ENCODE results near the gene FOXN3. TPM values are rescaled to one million over a fixed set of nuclear protein-coding genes. Genes with fewer than 3 reads are reported as not detected.

The FOXN3 gene
- total RNA-seq, 2 experiments from 2014 or later = 124 to 127 TPM

DNA sequence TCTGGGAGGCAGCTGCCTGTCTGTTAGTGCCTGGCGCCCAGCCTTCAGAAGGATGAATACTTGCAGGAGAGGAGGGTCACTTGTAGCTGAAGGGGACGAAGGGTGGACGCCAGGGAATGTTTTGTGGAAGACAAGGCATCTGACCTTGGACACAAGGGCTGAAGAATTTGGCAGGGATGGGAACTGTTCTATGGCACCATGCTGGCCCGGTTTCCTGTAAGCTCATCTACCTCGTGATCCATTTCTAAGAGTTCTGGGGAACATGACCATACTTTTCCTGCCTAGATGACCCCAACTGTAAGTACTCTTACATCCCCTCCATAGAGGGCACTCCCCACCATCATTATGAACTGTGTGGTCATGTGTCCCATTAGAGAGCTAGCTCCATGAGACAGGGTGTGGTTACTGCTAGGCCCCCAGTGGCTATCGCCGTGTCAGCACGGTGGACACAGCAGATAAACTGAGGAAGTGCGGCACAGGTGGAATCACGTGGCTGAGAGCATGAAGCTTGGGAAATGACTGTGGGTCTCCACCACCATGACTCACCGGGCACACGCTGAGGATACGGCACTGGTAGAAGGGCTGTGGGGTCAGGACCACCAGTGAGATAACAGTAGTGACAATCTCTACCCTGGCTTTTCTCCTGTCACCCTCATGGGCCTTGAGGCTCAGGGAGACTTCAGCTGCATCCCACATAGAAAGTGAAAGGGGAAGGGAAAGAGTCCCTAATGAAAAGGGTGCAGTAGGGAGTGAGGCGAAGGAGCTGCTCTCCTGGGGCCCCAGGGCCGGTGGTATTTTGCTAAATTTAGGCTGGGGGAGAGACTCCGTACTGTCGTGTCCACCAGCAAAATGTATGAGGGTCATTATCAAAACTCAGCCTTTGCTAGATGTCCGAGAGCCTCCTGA, 252.6 kb downstream of the FOXN3 start:
- DNase-seq (peak in 1 of 14 experiments; percentile 12), ATAC-seq (ENCODE audit: poor library complexity) (no peak)
- no peak overlapping the region for H3K4me3 Mint-ChIP-seq
- peaks cover 0 to 3% of the 10 kb centered on the region in 2 experiments for H3K9me3 ChIP-seq (ENCODE audit: control insufficient read depth in 1 of 2, insufficient read depth in 1 of 2, low read length in 2 of 2)
- H3K4me1 Mint-ChIP-seq (ENCODE audit: low read depth) = peaks cover 33% of the 10 kb centered on the region
- peaks cover 36% of the 10 kb centered on the region for H3K36me3 ChIP-seq (ENCODE audit: insufficient read depth, low read length)
- H3K27ac ChIP-seq (ENCODE audit: low read depth in 1 of 2, low read length in 2 of 2) = no peak overlapping the region
- CTCF ChIA-PET = no interaction called here
- H3K36me3 Mint-ChIP-seq (ENCODE audit: low read depth) = peaks cover 82% of the 10 kb centered on the region
- H3K27ac Mint-ChIP-seq = peak overlapping the region; percentile 76
- intact Hi-C loops (cut with DNase I, micrococcal nuclease) = no loop called here
- no peaks in the 10 kb centered on the region for H3K27me3 Mint-ChIP-seq
- H3K9me3 Mint-ChIP-seq = no peaks in the 10 kb centered on the region
- no peaks in the 10 kb centered on the region for H3K4me1 ChIP-seq (ENCODE audit: insufficient read depth, low read length)
- H3K27me3 ChIP-seq (ENCODE audit: control insufficient read depth in 1 of 2, insufficient read depth in 2 of 2, low read length in 2 of 2) = no peaks in the 10 kb centered on the region
- TF ChIP-seq, protein P1, sequence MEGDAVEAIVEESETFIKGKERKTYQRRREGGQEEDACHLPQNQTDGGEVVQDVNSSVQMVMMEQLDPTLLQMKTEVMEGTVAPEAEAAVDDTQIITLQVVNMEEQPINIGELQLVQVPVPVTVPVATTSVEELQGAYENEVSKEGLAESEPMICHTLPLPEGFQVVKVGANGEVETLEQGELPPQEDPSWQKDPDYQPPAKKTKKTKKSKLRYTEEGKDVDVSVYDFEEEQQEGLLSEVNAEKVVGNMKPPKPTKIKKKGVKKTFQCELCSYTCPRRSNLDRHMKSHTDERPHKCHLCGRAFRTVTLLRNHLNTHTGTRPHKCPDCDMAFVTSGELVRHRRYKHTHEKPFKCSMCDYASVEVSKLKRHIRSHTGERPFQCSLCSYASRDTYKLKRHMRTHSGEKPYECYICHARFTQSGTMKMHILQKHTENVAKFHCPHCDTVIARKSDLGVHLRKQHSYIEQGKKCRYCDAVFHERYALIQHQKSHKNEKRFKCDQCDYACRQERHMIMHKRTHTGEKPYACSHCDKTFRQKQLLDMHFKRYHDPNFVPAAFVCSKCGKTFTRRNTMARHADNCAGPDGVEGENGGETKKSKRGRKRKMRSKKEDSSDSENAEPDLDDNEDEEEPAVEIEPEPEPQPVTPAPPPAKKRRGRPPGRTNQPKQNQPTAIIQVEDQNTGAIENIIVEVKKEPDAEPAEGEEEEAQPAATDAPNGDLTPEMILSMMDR (IDR thresholded peaks at IDR 0.05) = no peak
- POLR2A ChIA-PET = no interaction called here
- H3K4me3 ChIP-seq (ENCODE audit: low read length) = no peak overlapping the region

DNA sequence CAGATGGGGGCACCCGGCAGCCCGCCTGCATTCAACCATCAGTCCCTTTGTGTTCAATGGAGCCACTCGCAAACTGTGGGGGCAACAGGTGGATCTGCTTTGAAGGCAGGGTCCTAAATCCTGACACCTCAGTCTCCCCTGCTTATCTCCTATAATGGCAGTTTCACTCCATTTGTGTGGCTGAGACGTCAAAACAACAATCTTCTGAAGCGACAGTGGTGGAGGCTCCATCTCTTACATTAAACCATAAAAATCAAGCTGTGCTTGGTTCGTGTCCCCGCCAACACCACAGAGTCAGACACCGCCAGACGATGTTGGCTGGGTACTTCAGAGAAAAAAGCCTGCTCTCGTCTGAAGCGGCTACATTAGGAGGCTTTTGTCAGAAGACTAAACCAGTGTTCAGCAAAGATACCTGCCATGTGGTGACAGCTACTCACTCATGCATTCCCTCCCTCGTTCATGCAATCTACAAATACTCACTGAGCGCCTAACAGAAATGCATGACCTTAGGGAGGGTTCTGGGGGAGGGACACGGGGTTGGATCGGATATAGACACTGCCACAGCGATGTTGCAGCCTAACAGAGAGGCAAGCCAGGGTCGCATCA, 253.9 kb downstream of the FOXN3 start:
- no peaks in the 10 kb centered on the region for H3K27me3 ChIP-seq (ENCODE audit: control insufficient read depth in 1 of 2, insufficient read depth in 2 of 2, low read length in 2 of 2)
- TF ChIP-seq, protein P1 (IDR thresholded peaks at IDR 0.05) = no peak
- H3K4me1 ChIP-seq (ENCODE audit: insufficient read depth, low read length) = no peaks in the 10 kb centered on the region
- H3K9me3 ChIP-seq (ENCODE audit: control insufficient read depth in 1 of 2, insufficient read depth in 1 of 2, low read length in 2 of 2) = no peaks in the 10 kb centered on the region
- H3K4me3 ChIP-seq (ENCODE audit: low read length) = no peak overlapping the region
- ChIA-PET CTCF (no interaction called here), POLR2A (no interaction called here)
- peaks cover 84% of the 10 kb centered on the region for H3K36me3 Mint-ChIP-seq (ENCODE audit: low read depth)
- DNase-seq (no peak), ATAC-seq (ENCODE audit: poor library complexity) (no peak)
- intact Hi-C loops (cut with DNase I, micrococcal nuclease) = no loop called here
- no peak overlapping the region for H3K27ac ChIP-seq (ENCODE audit: low read depth in 1 of 2, low read length in 2 of 2)
- H3K27me3 Mint-ChIP-seq = no peaks in the 10 kb centered on the region
- H3K9me3 Mint-ChIP-seq = no peaks in the 10 kb centered on the region
- peaks cover 30% of the 10 kb centered on the region for H3K4me1 Mint-ChIP-seq (ENCODE audit: low read depth)
- H3K4me3 Mint-ChIP-seq = no peak overlapping the region
- H3K36me3 ChIP-seq (ENCODE audit: insufficient read depth, low read length) = peaks cover 36% of the 10 kb centered on the region
- H3K27ac Mint-ChIP-seq = no peak overlapping the region

DNA sequence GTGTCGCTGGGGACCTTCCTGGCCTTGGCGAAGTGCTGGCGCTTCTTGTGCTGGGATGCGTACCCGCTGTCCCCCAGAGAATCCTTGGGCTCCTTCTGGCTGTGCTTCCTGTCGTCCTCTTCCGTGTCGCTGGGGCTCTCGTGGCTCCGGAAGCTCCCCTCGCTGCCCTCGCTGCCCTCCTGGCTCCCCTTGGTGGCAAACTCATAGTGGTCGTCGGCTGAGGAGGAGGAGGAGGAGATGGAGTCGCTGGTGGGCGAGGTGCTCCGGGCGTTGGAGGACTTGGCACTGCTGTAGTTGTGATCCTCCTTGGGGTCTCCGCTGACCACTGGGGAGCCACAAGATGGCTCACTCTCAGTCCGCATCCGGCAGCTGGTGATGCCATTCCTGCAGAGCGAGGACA, 254.4 kb downstream of the FOXN3 start:
- Histone ChIP-seq H3K36me3 (ENCODE audit: insufficient read depth, low read length) (peaks cover 36% of the 10 kb centered on the region), H3K27me3 (ENCODE audit: control insufficient read depth in 1 of 2, insufficient read depth in 2 of 2, low read length in 2 of 2) (no peaks in the 10 kb centered on the region), H3K9me3 (ENCODE audit: control insufficient read depth in 1 of 2, insufficient read depth in 1 of 2, low read length in 2 of 2) (no peaks in the 10 kb centered on the region), H3K27ac (ENCODE audit: low read depth in 1 of 2, low read length in 2 of 2) (no peak overlapping the region), H3K4me1 (ENCODE audit: insufficient read depth, low read length) (no peaks in the 10 kb centered on the region), H3K4me3 (ENCODE audit: low read length) (no peak overlapping the region)
- no peak overlapping the region for H3K4me3 Mint-ChIP-seq
- no peaks in the 10 kb centered on the region for H3K9me3 Mint-ChIP-seq
- H3K4me1 Mint-ChIP-seq (ENCODE audit: low read depth) = peaks cover 25% of the 10 kb centered on the region
- H3K27ac Mint-ChIP-seq = no peak overlapping the region
- intact Hi-C loops (cut with DNase I, micrococcal nuclease) = no loop called here
- DNase-seq (no peak), ATAC-seq (ENCODE audit: poor library complexity) (no peak)
- CTCF ChIA-PET = no interaction called here
- H3K36me3 Mint-ChIP-seq (ENCODE audit: low read depth) = peaks cover 82% of the 10 kb centered on the region
- POLR2A ChIA-PET = no interaction called here
- H3K27me3 Mint-ChIP-seq = no peaks in the 10 kb centered on the region
- TF ChIP-seq, protein P1 (IDR thresholded peaks at IDR 0.05) = no peak
